DOHH2 (cell line): ENCODE results near the gene RIPOR3.
"Not testable (repeated sequence)": the region's sequence is repeated elsewhere in the genome, so short reads cannot be mapped to it uniquely, and the experiment has no call there.

Experiments used
- H3F3A ChIP-seq: fragments of 200-600 bp; sonication (generic), shearing (Covaris generic); 2 replicates; pipeline ENCODE4 v1.6.0; 2016; ENCODE audit warnings: antibody characterized with exemption, mild to moderate bottlenecking; ENCODE audit not compliant: control insufficient read depth, insufficient read depth
- H3K27ac ChIP-seq: fragments of 200-600 bp; sonication (generic); 2 replicates; pipeline ENCODE4 v1.5.1; 2014; ENCODE audit warnings: low read depth, mild to moderate bottlenecking, low read length, moderate library complexity
- H3K27me3 ChIP-seq: fragments of 200-600 bp; sonication (generic); 2 replicates; pipeline ENCODE4 v1.6.1; 2014; ENCODE audit warnings: mild to moderate bottlenecking, low read length, mixed read lengths; ENCODE audit not compliant: control insufficient read depth
- H3K36me3 ChIP-seq: fragments of 200-600 bp; sonication (generic); 2 replicates; pipeline ENCODE4 v1.6.1; 2014; ENCODE audit warnings: mild to moderate bottlenecking, low read length, moderate library complexity, mixed read lengths; ENCODE audit not compliant: control insufficient read depth
- H3K4me1 ChIP-seq: fragments of 200-600 bp; sonication (generic); 2 replicates; pipeline ENCODE4 v1.6.1; 2014; ENCODE audit warnings: mild to moderate bottlenecking, low read length, mixed read lengths; ENCODE audit not compliant: control insufficient read depth
- H3K4me2 ChIP-seq: fragments of 200-600 bp; sonication (generic); 2 replicates; pipeline ENCODE4 v1.6.0; 2014; ENCODE audit warnings: mild to moderate bottlenecking, low read length, moderate library complexity
- H3K4me3 ChIP-seq: fragments of 200-600 bp; sonication (generic); 2 replicates; pipeline ENCODE4 v1.5.1; 2014; ENCODE audit warnings: mild to moderate bottlenecking, low read length, mixed read lengths
- H3K79me2 ChIP-seq: fragments of 200-600 bp; sonication (generic); 2 replicates; pipeline ENCODE4 v1.6.1; 2014; ENCODE audit warnings: mild to moderate bottlenecking, low read length, mixed read lengths; ENCODE audit not compliant: control insufficient read depth
- H3K9me2 ChIP-seq: fragments of 200-600 bp; sonication (generic); replicated peaks from 2 replicates; pipeline ENCODE4 v1.6.1; 2014; ENCODE audit warnings: mild to moderate bottlenecking, low read length, mixed read lengths; ENCODE audit not compliant: control insufficient read depth
- H3K9me3 ChIP-seq: fragments of 200-600 bp; sonication (generic); 2 replicates; pipeline ENCODE4 v1.6.1; 2014; ENCODE audit warnings: antibody characterized with exemption, low read length, mixed read lengths; ENCODE audit not compliant: control insufficient read depth, insufficient read depth
- H4K20me1 ChIP-seq: fragments of 200-600 bp; sonication (generic); 2 replicates; pipeline ENCODE4 v1.6.0; 2014; ENCODE audit warnings: low read depth, mild to moderate bottlenecking, antibody characterized with exemption, low read length, moderate library complexity; ENCODE audit not compliant: control insufficient read depth, insufficient read depth
- CTCF ChIP-seq: fragments of 200-600 bp; sonication (generic); IDR thresholded peaks from one replicate; pipeline ENCODE4 v1.5.1; 2014; ENCODE audit warnings: antibody characterized with exemption, mild to moderate bottlenecking, low read depth, low read length; ENCODE audit not compliant: poor library complexity, severe bottlenecking
- EZH2phosphoT487 ChIP-seq: fragments of 200-600 bp; sonication (generic); IDR thresholded peaks from 2 replicates; pipeline ENCODE4 v1.6.1; 2017; ENCODE audit warnings: borderline replicate concordance, mild to moderate bottlenecking, antibody characterized with exemption, low read length, moderate library complexity, mixed read lengths

The RIPOR3 gene

GRCh38 chr20:50638015-50638847 is 53.1 kb downstream of the RIPOR3 start:
- H3K27me3 ChIP-seq, result peaks cover 19% of the 10 kb centered on the region
- H3K9me3 ChIP-seq, H3F3A ChIP-seq, H3K4me1 ChIP-seq, H3K27ac ChIP-seq, H3K36me3 ChIP-seq, H3K9me2 ChIP-seq, H3K4me2 ChIP-seq, H3K4me3 ChIP-seq, H4K20me1 ChIP-seq, H3K79me2 ChIP-seq: not testable (repeated sequence)

DNA sequence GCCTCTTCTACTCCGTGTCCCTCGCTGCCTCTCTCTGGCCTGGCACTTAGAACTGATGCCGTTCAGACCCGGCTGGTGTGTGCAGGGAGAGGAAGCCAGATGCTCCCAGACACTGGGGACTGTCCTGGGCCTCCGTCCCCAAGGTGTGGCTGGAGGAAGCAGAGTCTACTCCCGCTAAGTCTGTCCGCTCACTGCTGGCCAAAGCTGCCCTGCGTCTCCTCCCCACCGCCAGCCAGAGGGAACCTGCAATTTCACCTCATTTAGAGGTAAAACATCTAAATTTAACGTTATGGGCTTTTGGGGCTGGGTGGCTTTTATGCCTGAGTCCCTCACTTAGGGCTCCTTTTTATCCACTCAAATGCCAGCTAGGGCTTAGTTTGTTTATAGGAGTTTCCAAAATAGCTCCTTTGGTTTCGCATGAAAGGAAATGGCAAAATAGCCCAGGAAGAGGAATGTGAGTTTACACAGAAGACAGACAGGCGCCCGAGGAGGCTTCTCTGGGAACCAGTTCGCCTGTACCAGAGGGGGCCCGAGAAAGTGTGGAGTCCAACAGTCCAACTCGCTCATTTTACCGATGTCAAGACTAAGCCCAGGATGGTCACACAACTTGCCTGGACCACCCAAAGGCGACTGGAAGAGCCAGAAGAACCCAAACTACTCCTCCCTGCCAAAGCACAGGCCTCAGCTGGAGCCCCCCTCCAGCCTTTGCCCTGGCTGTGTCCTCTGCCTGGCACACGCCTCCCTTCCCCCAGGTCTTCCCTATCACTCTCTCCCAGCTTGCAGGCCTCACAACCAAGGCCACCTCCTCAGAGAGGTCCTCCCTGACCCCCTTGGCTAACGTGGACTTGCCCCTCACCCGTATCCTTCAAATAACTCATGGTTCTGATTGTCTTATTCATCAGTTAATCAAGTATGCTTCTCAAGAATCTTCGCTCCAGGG is 54.5 kb downstream of the RIPOR3 start:
- Histone ChIP-seq H3F3A (no peaks in the 10 kb centered on the region), H3K27me3 (peaks cover 20% of the 10 kb centered on the region), H3K79me2 (no peaks in the 10 kb centered on the region), H4K20me1 (no peaks in the 10 kb centered on the region), H3K9me3 (no peaks in the 10 kb centered on the region), H3K36me3 (no peaks in the 10 kb centered on the region), H3K4me3 (no peak overlapping the region), H3K4me2 (no peak overlapping the region), H3K4me1 (no peaks in the 10 kb centered on the region), H3K9me2 (no peaks in the 10 kb centered on the region), H3K27ac (no peak overlapping the region)
- TF ChIP-seq EZH2phosphoT487, result no peak
- no peak for TF ChIP-seq CTCF

- no peaks in the 10 kb centered on the region for H4K20me1 ChIP-seq
- no peaks in the 10 kb centered on the region for H3K9me3 ChIP-seq
- no peaks in the 10 kb centered on the region for H3K4me1 ChIP-seq
- no peak overlapping the region for H3K4me3 ChIP-seq
- H3K79me2 ChIP-seq, result no peaks in the 10 kb centered on the region
- no peak overlapping the region for H3K27ac ChIP-seq
- H3K4me2 ChIP-seq, result no peak overlapping the region
- no peaks in the 10 kb centered on the region for H3K36me3 ChIP-seq
- peak; percentile 96 for TF ChIP-seq CTCF
- no peak for TF ChIP-seq EZH2phosphoT487
- peaks cover 20% of the 10 kb centered on the region for H3K27me3 ChIP-seq
- H3K9me2 ChIP-seq, result no peaks in the 10 kb centered on the region
- H3F3A ChIP-seq, result no peaks in the 10 kb centered on the region
Measured at GRCh38 chr20:50635676-50636600, 55.4 kb downstream of the RIPOR3 start.
